HG03520 (cell line): ENCODE measurements around the gene LPIN3.

Experiments
- ATAC-seq: cut with Tn5 transposase; IDR thresholded peaks from one replicate; pipeline ENCODE4 v1.9.1; 2021; ENCODE audit warnings: mild to moderate bottlenecking, moderate library complexity; ENCODE audit not compliant: unreplicated experiment

Gene LPIN3

GRCh38 chr20:41349266-41349665 is 8.6 kb downstream of the LPIN3 start:
- no peak for ATAC-seq

GRCh38 chr20:41349943-41350342 is 9.3 kb downstream of the LPIN3 start:
- no peak for ATAC-seq

GRCh38 chr20:41350408-41350962 is 9.9 kb downstream of the LPIN3 start:
- no peak for ATAC-seq

GRCh38 chr20:41352106-41352505 is 11.5 kb downstream of the LPIN3 start:
- ATAC-seq, result no peak

GRCh38 chr20:41352666-41353065 is 12.0 kb downstream of the LPIN3 start:
- no peak for ATAC-seq

GRCh38 chr20:41353530-41353929 is 12.9 kb downstream of the LPIN3 start:
- ATAC-seq, result no peak

GRCh38 chr20:41355192-41355591 is 14.6 kb downstream of the LPIN3 start:
- ATAC-seq, result no peak

DNA sequence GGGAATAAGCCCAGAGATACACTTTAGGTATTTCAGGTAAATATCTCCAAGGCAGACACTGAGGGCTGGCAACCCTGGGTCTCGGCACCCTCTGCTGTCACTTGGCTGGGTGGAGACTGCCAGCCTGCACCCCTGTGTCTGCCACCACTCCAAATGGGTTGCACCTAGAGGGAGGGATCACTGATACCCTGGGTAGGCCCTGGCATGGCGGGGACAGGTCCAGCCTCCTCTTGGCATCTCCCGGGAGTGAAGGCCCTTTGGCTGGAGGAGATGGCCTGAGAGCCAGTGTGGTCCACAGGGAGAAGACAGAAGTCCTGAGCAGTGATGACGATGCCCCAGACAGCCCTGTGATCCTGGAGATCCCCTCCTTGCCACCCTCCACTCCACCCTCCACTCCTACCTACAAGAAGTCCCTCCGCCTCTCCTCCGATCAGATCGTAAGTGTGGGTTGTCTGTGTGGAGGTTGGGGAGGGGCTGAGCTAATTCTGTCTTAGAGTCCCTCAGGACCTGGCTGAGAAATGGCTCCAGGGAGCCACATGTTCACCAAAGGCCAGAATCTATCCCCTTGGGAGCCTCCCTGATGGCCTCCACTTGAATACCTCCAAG is 15.1 kb downstream of the LPIN3 start:
- ATAC-seq, result no peak

- no peak for ATAC-seq
Measured at GRCh38 chr20:41356951-41357350, 16.3 kb downstream of the LPIN3 start.

DNA sequence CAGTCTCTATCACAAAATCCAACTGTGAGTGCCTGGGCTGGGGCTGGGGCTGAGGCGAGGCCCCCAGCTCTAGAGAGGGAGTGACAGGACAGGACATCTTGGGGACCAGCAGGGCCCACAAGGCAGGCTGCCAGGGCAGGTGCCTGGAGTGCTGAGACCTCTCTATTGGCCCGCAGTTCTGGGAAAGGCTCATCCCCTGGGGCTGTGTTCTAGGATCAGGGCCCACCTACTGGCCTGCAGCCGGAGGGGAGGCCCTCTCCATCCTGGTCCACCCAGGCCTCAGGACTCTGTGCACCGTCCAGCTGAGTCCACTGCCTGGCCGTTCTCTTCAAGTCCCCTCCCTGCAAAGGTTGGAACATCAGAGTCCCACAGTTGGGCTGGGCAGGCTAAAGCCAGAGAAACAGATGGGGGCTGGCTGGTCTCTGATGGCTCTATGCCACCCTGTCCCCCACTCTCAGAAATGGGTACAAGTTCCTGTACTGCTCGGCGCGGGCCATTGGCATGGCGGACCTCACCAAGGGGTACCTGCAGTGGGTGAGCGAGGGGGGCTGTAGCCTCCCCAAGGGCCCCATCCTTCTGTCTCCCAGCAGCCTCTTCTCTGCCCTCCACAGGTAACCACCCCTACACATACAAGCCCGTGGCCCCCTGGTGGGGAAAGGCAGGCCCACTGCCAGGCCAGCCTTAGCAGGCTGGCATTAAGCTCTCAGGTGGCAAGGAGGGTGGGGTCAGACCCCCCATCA is 17.0 kb downstream of the LPIN3 start:
- no peak for ATAC-seq

GRCh38 chr20:41358230-41358629 is 17.6 kb downstream of the LPIN3 start:
- no peak for ATAC-seq

- no peak for ATAC-seq
Measured at GRCh38 chr20:41358717-41359116, 18.1 kb downstream of the LPIN3 start.

GRCh38 chr20:41359541-41360011 is 19.0 kb downstream of the LPIN3 start:
- ATAC-seq, result no peak

DNA sequence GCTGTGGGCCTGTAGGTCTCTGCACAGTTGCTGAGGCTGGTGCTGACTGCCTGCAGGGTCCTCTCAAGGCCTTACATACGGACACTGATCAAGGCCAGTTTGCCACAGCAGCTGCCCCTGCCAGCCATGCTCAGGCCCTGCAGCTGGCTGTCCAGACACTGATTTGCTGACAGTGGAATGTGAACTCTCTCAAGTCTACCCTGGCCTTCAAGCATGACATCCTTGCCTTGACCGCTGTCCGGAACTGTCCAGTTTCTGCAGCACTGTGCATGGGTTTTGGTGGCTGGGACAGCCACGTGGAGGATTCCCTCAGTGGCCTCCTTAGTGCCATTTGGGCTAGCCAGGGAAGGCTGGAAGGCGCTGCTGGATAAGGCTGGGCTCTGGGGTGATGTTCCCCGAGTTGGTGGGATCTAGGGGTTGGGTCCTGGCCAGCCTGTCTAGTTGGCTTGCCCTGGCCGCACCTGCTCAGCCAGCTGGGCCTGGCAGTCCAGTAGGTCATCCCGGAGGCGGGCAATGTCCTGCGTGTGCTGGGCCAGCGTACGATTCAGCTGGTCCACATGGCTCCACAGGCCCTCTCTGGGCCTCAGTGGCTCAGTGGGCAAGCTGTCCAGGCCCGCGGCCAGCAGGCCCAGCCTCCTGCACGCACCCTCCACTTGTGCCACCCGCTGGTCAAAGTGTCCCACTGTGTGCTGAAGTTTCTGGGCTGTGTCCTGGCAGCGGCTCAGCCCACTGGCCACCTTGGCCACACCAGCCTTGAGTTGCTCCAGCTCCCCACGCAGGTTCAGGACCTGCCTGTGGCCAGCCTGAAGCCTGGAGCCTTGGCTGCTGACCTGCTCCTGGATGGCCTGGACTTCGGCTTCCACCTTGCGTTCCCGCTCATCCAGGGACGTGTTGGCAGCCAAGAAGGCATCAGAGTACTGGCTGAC is 20.5 kb downstream of the LPIN3 start:
- no peak for ATAC-seq

DNA sequence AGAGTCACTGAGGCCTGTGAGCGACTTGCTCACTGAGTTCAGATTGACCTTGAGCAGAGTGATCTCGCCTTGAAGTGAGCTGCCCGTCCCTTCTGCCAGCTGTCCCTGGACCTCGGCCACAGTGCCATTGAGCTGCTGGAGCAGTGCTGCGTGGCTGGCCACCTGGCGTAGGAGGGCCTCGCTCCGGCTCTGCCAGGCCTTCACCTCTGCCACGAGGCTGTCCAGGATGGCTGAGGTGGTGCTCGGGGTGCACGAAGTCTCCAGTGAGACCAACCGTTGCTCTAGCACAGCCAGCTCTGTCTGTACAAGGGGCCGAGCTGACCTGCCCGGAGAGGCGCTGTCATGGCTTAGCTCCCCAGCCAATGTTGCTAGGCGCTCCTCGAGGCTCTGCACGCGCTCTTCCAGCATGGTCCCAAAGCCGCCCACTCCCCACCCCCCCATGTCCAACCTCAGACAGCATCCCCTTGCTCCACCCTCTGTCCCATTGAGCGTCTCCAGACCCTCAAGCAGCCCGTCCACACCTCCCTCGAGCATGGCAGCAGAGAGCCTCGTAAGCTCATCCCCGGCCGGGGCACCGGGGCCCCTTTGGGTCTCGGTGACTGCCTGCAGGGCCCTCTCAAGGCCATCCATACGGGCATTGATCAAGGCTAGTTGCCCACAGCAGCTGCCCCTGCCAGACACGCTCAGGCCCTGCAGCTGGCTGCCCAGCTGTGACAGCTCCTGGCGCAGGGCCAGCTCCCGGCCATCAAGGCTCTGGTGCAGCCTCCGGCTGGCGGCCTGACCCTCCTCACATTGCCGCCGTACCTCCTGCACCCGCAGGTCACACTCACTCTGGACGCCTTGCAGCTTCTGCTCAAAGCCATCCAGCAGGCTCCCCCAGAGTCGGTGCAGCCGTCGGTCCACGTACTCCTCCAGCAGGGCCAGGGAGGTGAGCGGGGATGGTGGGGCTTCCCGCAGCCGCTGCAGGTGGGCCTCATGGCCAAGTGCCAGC is 21.4 kb downstream of the LPIN3 start:
- no peak for ATAC-seq

GRCh38 chr20:41362748-41363140 is 22.1 kb downstream of the LPIN3 start:
- ATAC-seq, result no peak

- ATAC-seq, result no peak
Measured at GRCh38 chr20:41363601-41364000, 23.0 kb downstream of the LPIN3 start.

DNA sequence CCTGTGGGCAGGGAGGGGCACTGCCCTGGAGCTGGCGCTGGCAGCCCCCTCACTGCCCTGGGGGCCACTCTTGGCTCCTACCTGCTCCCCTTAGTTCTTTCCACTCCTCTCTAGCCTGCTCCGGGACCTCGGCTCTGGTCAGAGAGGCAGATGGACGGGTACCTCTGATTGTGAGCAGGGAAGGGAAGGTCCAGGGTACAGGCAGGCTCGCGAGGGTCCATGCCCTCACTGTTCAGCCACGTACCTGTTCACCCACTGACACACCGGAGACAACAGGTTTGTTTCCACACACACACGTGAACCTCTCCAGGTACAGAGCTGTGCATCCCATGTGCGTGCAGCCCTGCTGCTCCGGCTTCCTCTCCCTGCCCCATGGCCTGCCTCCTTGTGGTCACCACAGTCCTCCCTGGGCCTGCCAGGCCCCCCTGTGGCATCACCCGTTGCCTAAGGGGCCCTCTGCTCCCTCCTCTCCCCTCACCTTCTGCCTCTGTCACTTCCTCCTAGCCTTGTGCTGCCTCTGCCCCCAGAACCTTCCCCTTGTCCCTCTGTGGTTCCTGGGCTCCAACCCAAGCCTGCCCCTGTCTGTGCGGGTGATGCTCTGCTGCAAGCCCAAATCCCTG is 23.7 kb downstream of the LPIN3 start:
- no peak for ATAC-seq

DNA sequence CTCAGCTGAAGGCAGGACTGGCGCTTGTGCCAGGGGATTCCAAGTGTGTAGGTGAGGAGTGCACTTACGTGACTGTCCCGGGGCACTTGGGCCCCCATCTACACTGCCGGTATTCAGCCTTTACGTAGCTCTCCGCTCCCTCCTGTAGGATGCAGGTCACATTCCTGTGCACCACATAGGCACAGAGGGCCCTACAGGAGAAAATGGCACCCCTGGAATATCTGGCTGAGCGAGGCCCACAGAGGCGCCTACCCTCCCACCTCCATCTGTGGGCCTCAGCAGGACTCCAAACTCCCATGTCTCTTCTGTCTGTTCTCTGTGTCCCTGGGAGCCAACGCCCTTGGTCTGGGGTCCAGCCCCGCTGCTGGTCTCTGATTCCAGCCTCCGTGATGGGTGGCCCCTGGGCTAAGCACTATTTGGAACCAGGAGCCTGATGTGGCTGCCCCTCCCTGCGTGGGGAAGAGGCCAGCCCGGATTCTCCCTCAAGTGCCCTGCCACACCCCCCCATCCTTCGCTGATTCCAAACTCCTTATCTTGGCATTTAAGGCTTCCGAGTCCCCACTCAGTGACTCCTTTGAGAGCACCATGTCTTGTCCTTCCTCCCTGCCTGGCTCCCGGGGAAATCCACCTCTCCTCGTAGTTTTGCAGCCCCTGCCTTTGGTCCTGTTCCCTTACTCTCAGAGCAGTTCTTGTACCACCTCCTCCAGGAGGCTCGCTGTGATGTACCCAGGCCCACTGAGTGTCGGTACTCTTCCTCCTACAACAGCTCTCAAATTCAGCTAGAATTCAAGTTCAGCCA is 24.5 kb downstream of the LPIN3 start:
- ATAC-seq, result no peak
